GM06990 (cell line): Measurements from ENCODE around the gene NMRK1.

ENCODE experiments used
- DNase-seq: peaks from one replicate; pipeline ENCODE4 v3.0.0-alpha.2; 2011; ENCODE audit not compliant: insufficient read length; ENCODE audit errors: extremely low read depth
- H3K27me3 ChIP-seq: replicated peaks from 2 replicates; pipeline ENCODE4 v1.6.0; 2011; ENCODE audit warnings: low read length; ENCODE audit not compliant: control insufficient read depth, insufficient read depth
- H3K36me3 ChIP-seq: 2 replicates; pipeline ENCODE4 v1.5.1; 2011; ENCODE audit warnings: low read length; ENCODE audit not compliant: control insufficient read depth, insufficient read depth
- H3K4me3 ChIP-seq: replicated peaks from 2 replicates; pipeline ENCODE4 v1.5.1; 2011; ENCODE audit warnings: low read depth, mild to moderate bottlenecking, control low read depth, low read length
- CTCF ChIP-seq: IDR thresholded peaks from 2 replicates; pipeline ENCODE4 v1.5.1; 2011; ENCODE audit warnings: low read length, control low read depth, mild to moderate bottlenecking, inconsistent platforms; ENCODE audit not compliant: insufficient read depth, poor library complexity, severe bottlenecking

NMRK1 gene

GRCh38 chr9:75041041-75041440 lies 46.9 kb downstream of the NMRK1 start:
- DNase-seq = no peak
- Histone ChIP-seq H3K4me3 (no peak overlapping the region), H3K36me3 (no peaks in the 10 kb centered on the region), H3K27me3 (no peaks in the 10 kb centered on the region)
- TF ChIP-seq CTCF = no peak

- H3K4me3 ChIP-seq = no peak overlapping the region
- TF ChIP-seq CTCF = no peak
- H3K36me3 ChIP-seq = no peaks in the 10 kb centered on the region
- H3K27me3 ChIP-seq = no peaks in the 10 kb centered on the region
- DNase-seq = no peak
Measured at GRCh38 chr9:75039801-75040200, 48.2 kb downstream of the NMRK1 start.

GRCh38 chr9:75039009-75039408 lies 48.9 kb downstream of the NMRK1 start:
- DNase-seq = no peak
- no peak for TF ChIP-seq CTCF
- Histone ChIP-seq H3K27me3 (no peaks in the 10 kb centered on the region), H3K4me3 (no peak overlapping the region), H3K36me3 (no peaks in the 10 kb centered on the region)

- DNase-seq = no peak
Measured at GRCh38 chr9:75036793-75037192, 51.2 kb downstream of the NMRK1 start.

GRCh38 chr9:75033791-75034473 lies 54.0 kb downstream of the NMRK1 start:
- Histone ChIP-seq H3K27me3 (no peaks in the 10 kb centered on the region), H3K36me3 (no peaks in the 10 kb centered on the region), H3K4me3 (no peak overlapping the region)
- DNase-seq = no peak
- no peak for TF ChIP-seq CTCF

More at GRCh38 chr9:75036793-75037192, 51.2 kb downstream of the NMRK1 start:
- H3K36me3 ChIP-seq = no peaks in the 10 kb centered on the region
- no peak for TF ChIP-seq CTCF
- no peak overlapping the region for H3K4me3 ChIP-seq
- no peaks in the 10 kb centered on the region for H3K27me3 ChIP-seq
